ENCODE data around the gene ARL5B. TPM values are rescaled to one million over a fixed set of nuclear protein-coding genes. Genes with fewer than 3 reads are reported as not detected.

Gene ARL5B
- polyA plus RNA-seq, 1 experiment, result 2.7 TPM

GRCh38 chr10:18647151-18647550 lies 12.1 kb upstream of the ARL5B start:
- ChIA-PET CTCF (no interaction called here), POLR2A (no interaction called here)
- H3K27me3 ChIP-seq (ENCODE audit: control insufficient read depth, insufficient read depth, low read length), result no peaks in the 10 kb centered on the region
- no peak overlapping the region for H3K4me3 ChIP-seq (ENCODE audit: low read depth, low read length)
- DNase-seq (ENCODE audit: low read depth), result no peak
- H3K36me3 ChIP-seq (ENCODE audit: control insufficient read depth, insufficient read depth, low read length), result no peaks in the 10 kb centered on the region
- no peak for TF ChIP-seq CTCF (IDR thresholded peaks at IDR 0.05; ENCODE audit: insufficient read depth, low read depth, low read length)

DNA sequence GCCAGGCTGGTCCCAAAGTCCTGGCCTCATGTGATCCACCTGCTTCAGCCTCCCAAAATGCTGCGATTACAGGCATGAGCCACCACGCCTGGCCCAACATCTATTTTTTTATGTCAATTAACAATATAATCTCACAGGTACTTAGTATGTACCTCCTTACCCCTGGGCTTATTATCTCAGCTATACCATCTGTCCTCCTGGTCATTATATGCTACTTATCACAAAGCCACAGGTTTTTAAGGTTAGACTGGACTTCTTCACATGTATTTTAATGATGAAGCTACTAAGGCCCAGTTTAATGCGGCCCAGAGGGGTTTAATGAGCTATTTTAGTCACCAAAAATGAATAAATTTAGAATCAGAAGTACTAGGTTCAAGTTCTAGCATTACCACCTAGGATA lies 11.3 kb upstream of the ARL5B start:
- Histone ChIP-seq H3K36me3 (ENCODE audit: control insufficient read depth, insufficient read depth, low read length) (no peaks in the 10 kb centered on the region), H3K27me3 (ENCODE audit: control insufficient read depth, insufficient read depth, low read length) (no peaks in the 10 kb centered on the region), H3K4me3 (ENCODE audit: low read depth, low read length) (no peak overlapping the region)
- CTCF ChIA-PET, result no interaction called here
- no peak for TF ChIP-seq CTCF (IDR thresholded peaks at IDR 0.05; ENCODE audit: insufficient read depth, low read depth, low read length)
- POLR2A ChIA-PET, result no interaction called here
- no peak for DNase-seq (ENCODE audit: low read depth)

DNA sequence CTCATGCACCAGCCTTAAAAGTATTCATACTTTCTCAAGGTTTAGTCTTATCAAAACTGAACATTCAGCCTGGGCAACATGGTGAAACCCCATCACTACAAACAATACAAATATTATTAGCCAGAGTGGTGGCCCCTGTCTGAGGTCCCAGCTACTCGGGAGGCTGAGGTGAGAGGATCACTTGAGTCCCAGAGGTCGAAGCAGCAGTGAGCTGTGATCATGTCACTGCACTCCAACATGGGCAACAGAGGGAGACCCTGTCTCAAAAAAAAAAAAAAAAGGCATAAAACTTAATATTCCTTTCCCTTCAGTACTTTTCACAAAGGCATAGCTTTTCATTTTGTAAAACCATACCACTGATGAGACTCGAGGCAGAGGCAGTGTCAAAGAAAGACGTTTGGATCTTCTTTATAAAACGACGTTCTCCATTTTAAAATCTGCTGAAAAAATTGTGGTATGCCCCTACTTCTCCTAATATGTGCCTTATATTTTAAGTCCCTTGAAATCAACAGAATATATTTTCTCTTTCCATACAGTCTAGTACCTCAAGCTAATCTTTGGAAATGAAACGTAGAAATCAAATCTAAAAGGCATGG lies 9.8 kb upstream of the ARL5B start:
- no peaks in the 10 kb centered on the region for H3K36me3 ChIP-seq (ENCODE audit: control insufficient read depth, insufficient read depth, low read length)
- DNase-seq (ENCODE audit: low read depth), result no peak
- CTCF ChIA-PET, result no interaction called here
- POLR2A ChIA-PET, result no interaction called here
- no peak overlapping the region for H3K4me3 ChIP-seq (ENCODE audit: low read depth, low read length)
- TF ChIP-seq CTCF (IDR thresholded peaks at IDR 0.05; ENCODE audit: insufficient read depth, low read depth, low read length), result no peak
- H3K27me3 ChIP-seq (ENCODE audit: control insufficient read depth, insufficient read depth, low read length), result no peaks in the 10 kb centered on the region

DNA sequence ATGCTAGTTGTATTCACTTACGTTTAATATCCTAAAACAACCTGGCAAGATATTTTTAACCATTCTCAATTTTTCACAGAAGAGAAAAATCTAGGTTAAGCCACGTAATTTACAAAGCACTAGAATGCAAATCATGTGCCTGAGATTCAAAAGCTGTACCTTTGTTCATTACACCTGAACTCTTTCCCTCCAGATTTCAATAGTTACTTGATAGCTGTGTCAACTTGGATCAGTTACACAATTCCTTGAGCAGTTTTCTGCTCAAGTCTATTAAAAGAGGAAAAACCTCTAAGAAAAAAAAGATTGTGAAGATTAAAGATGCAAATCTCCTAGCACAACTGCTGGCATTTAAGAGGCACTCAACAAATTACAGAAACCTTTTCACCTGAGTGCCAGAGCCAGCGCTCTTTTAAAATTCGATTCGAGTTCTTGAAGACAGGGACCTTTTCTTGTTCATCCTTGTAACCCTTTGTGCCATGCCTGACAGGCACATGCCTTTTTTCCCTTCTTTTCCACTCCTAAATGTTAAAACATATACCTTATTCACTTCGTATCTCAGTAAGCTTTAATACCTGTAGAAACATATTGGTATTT lies 8.7 kb upstream of the ARL5B start:
- POLR2A ChIA-PET, result no interaction called here
- peak overlapping the region; percentile 61 for H3K4me3 ChIP-seq (ENCODE audit: low read depth, low read length)
- no peaks in the 10 kb centered on the region for H3K36me3 ChIP-seq (ENCODE audit: control insufficient read depth, insufficient read depth, low read length)
- CTCF ChIA-PET, result no interaction called here
- DNase-seq (ENCODE audit: low read depth), result no peak
- TF ChIP-seq CTCF (IDR thresholded peaks at IDR 0.05; ENCODE audit: insufficient read depth, low read depth, low read length), result no peak
- H3K27me3 ChIP-seq (ENCODE audit: control insufficient read depth, insufficient read depth, low read length), result no peaks in the 10 kb centered on the region

DNA sequence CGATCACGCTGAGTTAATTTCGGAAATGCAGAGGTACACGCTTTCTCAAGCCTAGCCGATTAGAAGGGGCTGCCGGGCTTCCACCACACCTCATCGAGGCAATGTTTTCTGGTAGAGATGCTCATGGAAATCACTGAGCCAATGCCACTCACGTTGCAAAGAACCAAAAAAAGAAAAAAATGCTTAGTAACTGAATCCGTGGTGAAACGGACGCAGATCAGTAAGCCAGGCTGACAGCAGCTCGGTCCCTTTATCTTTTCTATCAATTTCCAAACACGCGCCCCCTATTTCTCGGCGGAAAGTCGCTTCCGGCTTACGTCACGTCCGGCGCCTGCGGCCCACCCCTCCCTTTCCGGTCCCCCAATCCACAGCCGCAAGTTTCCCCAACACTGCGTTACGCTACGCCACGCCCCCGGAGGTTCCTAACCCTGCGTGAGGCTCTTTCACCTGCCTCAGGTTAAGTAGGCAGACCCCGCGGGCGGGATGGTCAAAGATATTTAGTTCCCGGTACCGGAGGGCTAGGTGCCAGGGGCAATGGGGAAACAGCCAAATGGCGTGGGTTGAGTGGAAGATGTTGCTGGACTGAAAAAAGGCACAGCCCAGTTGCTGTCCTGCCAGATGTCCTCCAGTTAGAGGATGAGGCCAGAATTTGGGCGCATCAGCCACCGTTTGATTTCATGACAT lies 7.8 kb upstream of the ARL5B start, which contains the start of gene NSUN6:
Gene NSUN6, minus strand, starts transcription at position 264 of the 684 bp plus-strand sequence. CDS start 384 bp downstream, outside the sequence.
- no peaks in the 10 kb centered on the region for H3K27me3 ChIP-seq (ENCODE audit: control insufficient read depth, insufficient read depth, low read length)
- peak within 1 kb of the TSS; percentile 61 for H3K4me3 ChIP-seq (ENCODE audit: low read depth, low read length)
- H3K36me3 ChIP-seq (ENCODE audit: control insufficient read depth, insufficient read depth, low read length), result no peaks in the 10 kb centered on the region
- ChIA-PET POLR2A (interaction anchor here (0.7 kb wide), 1 partner anchor 257 kb away, joined by 9 read pairs; no protein-coding TSS in a partner anchor), CTCF (no interaction called here)
- DNase-seq (ENCODE audit: low read depth), result no peak
- 0 out of 2 replicates have a peak, but pooled peaks have one; percentile 18 for TF ChIP-seq CTCF (IDR thresholded peaks at IDR 0.05; ENCODE audit: insufficient read depth, low read depth, low read length)
